ENCODE measurements around the gene MOV10L1.
"Not testable (repeated sequence)": the region's sequence is repeated elsewhere in the genome, so short reads cannot be mapped to it uniquely, and the experiment has no call there.

Gene MOV10L1

GRCh38 chr22:50203288-50203687 lies 113.5 kb downstream of the MOV10L1 start:
- no peak for DNase-seq (ENCODE audit: low read depth in 2 of 2)

- DNase-seq (ENCODE audit: low read depth in 2 of 2): no peak
Observed at GRCh38 chr22:50204571-50204970, 114.8 kb downstream of the MOV10L1 start.

GRCh38 chr22:50204998-50205397 lies 115.2 kb downstream of the MOV10L1 start:
- DNase-seq (ENCODE audit: low read depth in 2 of 2): not testable (repeated sequence)

GRCh38 chr22:50205781-50206569 lies 116.2 kb downstream of the MOV10L1 start:
- DNase-seq (ENCODE audit: low read depth in 2 of 2): no peak

GRCh38 chr22:50206599-50206998 lies 116.8 kb downstream of the MOV10L1 start:
- DNase-seq (ENCODE audit: low read depth in 2 of 2): no peak

- no peak for DNase-seq (ENCODE audit: low read depth in 2 of 2)
Observed at GRCh38 chr22:50207383-50208140, 117.8 kb downstream of the MOV10L1 start.

- DNase-seq (ENCODE audit: low read depth in 2 of 2): no peak
Observed at GRCh38 chr22:50208430-50208938, 118.7 kb downstream of the MOV10L1 start.

GRCh38 chr22:50208939-50209892 lies 119.4 kb downstream of the MOV10L1 start:
- DNase-seq (ENCODE audit: low read depth in 2 of 2): no peak

- peak; percentile 31 to 40 for DNase-seq (ENCODE audit: low read depth in 2 of 2)
Observed at GRCh38 chr22:50209893-50210292, 120.1 kb downstream of the MOV10L1 start.

- DNase-seq (ENCODE audit: low read depth in 2 of 2): no peak
Observed at GRCh38 chr22:50210378-50211139, 120.8 kb downstream of the MOV10L1 start.

GRCh38 chr22:50211147-50211546 lies 121.3 kb downstream of the MOV10L1 start:
- no peak for DNase-seq (ENCODE audit: low read depth in 2 of 2)

Data from stimulated activated CD8-positive, alpha-beta memory T cell treated with anti-CD3 and anti-CD28 coated beads, Interleukin-7, amount 100 ng/mL, for 4 hours (primary cell).